Measurements from ENCODE around the gene AP1M1.

AP1M1 gene

DNA sequence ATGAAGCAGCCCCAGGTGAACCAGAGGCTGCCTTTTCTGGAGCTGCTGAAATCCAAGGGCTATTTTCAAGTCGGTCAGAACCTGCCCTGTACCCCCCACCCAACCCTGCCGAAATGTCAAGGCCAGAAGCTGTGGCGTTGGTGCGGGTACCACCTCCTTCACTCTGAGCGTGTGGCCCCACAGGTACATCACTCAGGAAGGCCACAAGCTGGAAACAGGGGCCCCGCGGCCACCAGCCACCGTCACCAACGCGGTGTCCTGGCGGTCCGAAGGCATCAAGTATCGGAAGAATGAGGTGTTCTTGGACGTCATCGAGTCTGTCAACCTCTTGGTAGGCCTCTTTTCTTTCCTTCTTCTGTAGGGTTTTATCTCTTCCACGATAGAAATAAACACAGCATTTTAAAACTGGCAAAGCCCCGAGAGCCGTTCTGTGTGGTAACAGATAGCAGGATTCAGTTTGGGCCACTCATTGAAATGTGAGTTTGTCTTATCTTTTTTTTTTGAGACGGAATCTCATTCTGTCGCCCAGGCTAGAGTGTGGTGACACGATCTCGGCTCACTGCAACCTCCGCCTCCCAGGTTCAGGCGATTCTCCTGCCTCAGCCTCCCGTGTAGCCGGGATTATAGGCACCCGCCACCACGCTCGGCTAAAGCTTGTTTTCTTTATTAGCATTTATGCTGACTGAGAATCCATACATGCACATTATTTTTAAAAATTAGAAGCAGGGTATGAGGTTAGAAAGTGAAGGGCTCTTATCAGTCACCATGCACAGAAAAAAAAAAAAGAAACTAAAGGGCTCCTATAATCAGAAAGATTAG lies 11.3 kb downstream of the AP1M1 start:
- H3K36me3 ChIP-seq (ENCODE audit: control insufficient read depth, low read length) = peaks cover 61% of the 10 kb centered on the region

DNA sequence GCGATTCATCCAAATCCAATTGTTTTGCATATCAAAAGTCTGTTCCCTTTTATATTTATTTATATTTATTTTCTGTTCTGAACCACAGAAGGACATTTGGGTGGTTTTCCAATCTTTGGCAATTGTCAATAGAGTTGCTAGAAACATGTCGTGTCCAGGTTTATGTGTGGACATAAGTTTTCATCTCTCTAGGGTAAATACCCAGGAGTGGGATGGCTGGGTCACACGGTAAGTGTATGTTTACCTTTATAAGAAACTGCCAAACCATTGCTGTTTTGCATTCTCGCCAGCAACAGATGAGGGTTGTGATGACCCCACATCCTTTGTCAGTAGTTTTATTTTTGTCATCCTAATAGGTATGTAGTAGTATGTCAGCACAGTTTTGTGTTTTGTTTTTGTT lies 12.5 kb downstream of the AP1M1 start:
- Histone ChIP-seq H3K27me3 (ENCODE audit: control insufficient read depth, low read length) (no peaks in the 10 kb centered on the region), H3K79me2 (ENCODE audit: control insufficient read depth, low read length) (peaks cover 20% of the 10 kb centered on the region), H3K9me3 (ENCODE audit: control insufficient read depth, insufficient read depth, low read length) (no peaks in the 10 kb centered on the region), H3K4me2 (ENCODE audit: low read length) (no peak overlapping the region), H3K4me3 (ENCODE audit: low read length) (no peak overlapping the region), H3F3A (ENCODE audit: control insufficient read depth, insufficient read depth) (no peaks in the 10 kb centered on the region), H3K27ac (ENCODE audit: low read depth, low read length) (no peak overlapping the region), H4K20me1 (ENCODE audit: control insufficient read depth, insufficient read depth, low read depth, low read length) (no peaks in the 10 kb centered on the region), H3K36me3 (ENCODE audit: control insufficient read depth, low read length) (peaks cover 57% of the 10 kb centered on the region), H3K4me1 (ENCODE audit: control insufficient read depth, low read length) (no peaks in the 10 kb centered on the region), H3K9me2 (replicated peaks; ENCODE audit: control insufficient read depth, low read length) (no peaks in the 10 kb centered on the region)
- TF ChIP-seq EZH2phosphoT487 (IDR thresholded peaks at IDR 0.05; ENCODE audit: borderline replicate concordance, low read length) = no peak
- TF ChIP-seq, protein P1, sequence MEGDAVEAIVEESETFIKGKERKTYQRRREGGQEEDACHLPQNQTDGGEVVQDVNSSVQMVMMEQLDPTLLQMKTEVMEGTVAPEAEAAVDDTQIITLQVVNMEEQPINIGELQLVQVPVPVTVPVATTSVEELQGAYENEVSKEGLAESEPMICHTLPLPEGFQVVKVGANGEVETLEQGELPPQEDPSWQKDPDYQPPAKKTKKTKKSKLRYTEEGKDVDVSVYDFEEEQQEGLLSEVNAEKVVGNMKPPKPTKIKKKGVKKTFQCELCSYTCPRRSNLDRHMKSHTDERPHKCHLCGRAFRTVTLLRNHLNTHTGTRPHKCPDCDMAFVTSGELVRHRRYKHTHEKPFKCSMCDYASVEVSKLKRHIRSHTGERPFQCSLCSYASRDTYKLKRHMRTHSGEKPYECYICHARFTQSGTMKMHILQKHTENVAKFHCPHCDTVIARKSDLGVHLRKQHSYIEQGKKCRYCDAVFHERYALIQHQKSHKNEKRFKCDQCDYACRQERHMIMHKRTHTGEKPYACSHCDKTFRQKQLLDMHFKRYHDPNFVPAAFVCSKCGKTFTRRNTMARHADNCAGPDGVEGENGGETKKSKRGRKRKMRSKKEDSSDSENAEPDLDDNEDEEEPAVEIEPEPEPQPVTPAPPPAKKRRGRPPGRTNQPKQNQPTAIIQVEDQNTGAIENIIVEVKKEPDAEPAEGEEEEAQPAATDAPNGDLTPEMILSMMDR (IDR thresholded peaks at IDR 0.05; ENCODE audit: low read depth, low read length, poor library complexity, severe bottlenecking) = no peak

More for the DNA sequence above, 11.3 kb downstream of the AP1M1 start:
- Histone ChIP-seq H3K4me3 (ENCODE audit: low read length) (no peak overlapping the region), H3F3A (ENCODE audit: control insufficient read depth, insufficient read depth) (no peaks in the 10 kb centered on the region), H3K27ac (ENCODE audit: low read depth, low read length) (no peak overlapping the region), H3K79me2 (ENCODE audit: control insufficient read depth, low read length) (peaks cover 17% of the 10 kb centered on the region), H4K20me1 (ENCODE audit: control insufficient read depth, insufficient read depth, low read depth, low read length) (no peaks in the 10 kb centered on the region), H3K9me2 (replicated peaks; ENCODE audit: control insufficient read depth, low read length) (no peaks in the 10 kb centered on the region), H3K27me3 (ENCODE audit: control insufficient read depth, low read length) (no peaks in the 10 kb centered on the region), H3K4me1 (ENCODE audit: control insufficient read depth, low read length) (no peaks in the 10 kb centered on the region), H3K4me2 (ENCODE audit: low read length) (no peak overlapping the region), H3K9me3 (ENCODE audit: control insufficient read depth, insufficient read depth, low read length) (no peaks in the 10 kb centered on the region)
- TF ChIP-seq, protein P1 (IDR thresholded peaks at IDR 0.05; ENCODE audit: low read depth, low read length, poor library complexity, severe bottlenecking) = no peak
- no peak for TF ChIP-seq EZH2phosphoT487 (IDR thresholded peaks at IDR 0.05; ENCODE audit: borderline replicate concordance, low read length)

DNA sequence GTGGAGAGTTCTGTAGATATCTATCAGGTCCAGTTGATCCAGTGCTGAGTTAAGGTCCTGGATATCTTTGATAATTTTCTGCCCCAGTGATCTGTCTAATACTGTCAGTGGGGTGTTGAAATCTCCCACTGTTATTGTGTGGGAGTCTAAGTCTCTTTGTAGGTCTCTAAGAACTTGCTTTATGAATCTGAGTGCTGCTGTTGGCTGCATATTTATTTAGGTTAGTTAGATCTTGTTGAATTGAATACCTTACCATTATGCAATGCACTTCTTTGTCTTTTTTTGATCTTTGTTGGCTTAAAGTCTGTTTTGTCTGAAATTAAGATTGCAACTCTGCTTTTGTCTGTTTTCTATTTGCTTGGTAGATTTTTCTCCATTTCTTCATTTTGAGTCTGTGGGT lies 15.4 kb downstream of the AP1M1 start:
- no peaks in the 10 kb centered on the region for H4K20me1 ChIP-seq (ENCODE audit: control insufficient read depth, insufficient read depth, low read depth, low read length)
- H3K9me3 ChIP-seq (ENCODE audit: control insufficient read depth, insufficient read depth, low read length) = no peaks in the 10 kb centered on the region
- no peak overlapping the region for H3K4me3 ChIP-seq (ENCODE audit: low read length)
- peaks cover 64% of the 10 kb centered on the region for H3K36me3 ChIP-seq (ENCODE audit: control insufficient read depth, low read length)
- no peak overlapping the region for H3K4me2 ChIP-seq (ENCODE audit: low read length)
- H3K27me3 ChIP-seq (ENCODE audit: control insufficient read depth, low read length) = no peaks in the 10 kb centered on the region
- H3K9me2 ChIP-seq (replicated peaks; ENCODE audit: control insufficient read depth, low read length) = no peaks in the 10 kb centered on the region
- TF ChIP-seq, protein P1 (IDR thresholded peaks at IDR 0.05; ENCODE audit: low read depth, low read length, poor library complexity, severe bottlenecking) = no peak
- TF ChIP-seq EZH2phosphoT487 (IDR thresholded peaks at IDR 0.05; ENCODE audit: borderline replicate concordance, low read length) = no peak
- no peak overlapping the region for H3K27ac ChIP-seq (ENCODE audit: low read depth, low read length)
- H3K79me2 ChIP-seq (ENCODE audit: control insufficient read depth, low read length) = peaks cover 20% of the 10 kb centered on the region
- no peaks in the 10 kb centered on the region for H3F3A ChIP-seq (ENCODE audit: control insufficient read depth, insufficient read depth)
- H3K4me1 ChIP-seq (ENCODE audit: control insufficient read depth, low read length) = no peaks in the 10 kb centered on the region
